ENCODE results near the gene ENOX1. TPM values are rescaled to one million over a fixed set of nuclear protein-coding genes. Genes with fewer than 3 reads are reported as not detected.

ENOX1 gene
- total and polyA plus RNA-seq, 2 donors (not counting 3 experiments of a cell fraction or from before 2014, with no cell fraction given) = 0.17 to 0.97 TPM

DNA sequence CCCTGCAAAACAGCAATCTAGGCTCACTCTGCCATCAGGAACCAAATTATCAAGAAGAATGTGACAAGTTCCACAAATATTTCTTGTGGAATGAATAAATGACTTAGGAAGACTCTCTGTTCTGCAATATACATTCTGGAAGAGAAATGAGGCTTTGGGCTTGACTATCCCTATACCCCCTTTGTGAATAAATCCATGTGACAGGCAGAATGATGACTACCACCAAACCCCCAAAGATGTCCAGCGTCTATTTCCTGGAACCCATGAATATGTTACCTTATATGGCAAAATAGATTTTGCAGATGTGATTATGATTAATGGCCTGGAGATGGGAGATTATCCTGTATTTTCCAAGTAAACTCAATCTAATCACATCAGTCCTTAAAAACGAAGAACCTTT is 139.3 kb downstream of the ENOX1 start:
- Histone ChIP-seq H3K36me3 (ENCODE audit: control insufficient read depth in 2 of 2, extremely low read depth in 1 of 2, insufficient read depth in 2 of 2, low read length in 2 of 2) (no peaks in the 10 kb centered on the region), H3K4me3 (replicated peaks in 1 of 3; ENCODE audit: insufficient read depth in 1 of 3, low read depth in 1 of 3, low read length in 3 of 3) (no peak overlapping the region), H3K27me3 (ENCODE audit: control insufficient read depth in 2 of 2, insufficient read depth in 2 of 2, low read length in 2 of 2) (no peaks in the 10 kb centered on the region), H3K9me3 (replicated peaks; ENCODE audit: control insufficient read depth, insufficient read depth, low read length) (no peaks in the 10 kb centered on the region), H3K9ac (replicated peaks; ENCODE audit: extremely low read depth, insufficient read depth, low read length) (no peak overlapping the region), H3K27ac (ENCODE audit: insufficient read depth, low read depth, low read length) (no peak overlapping the region), H4K20me1 (replicated peaks; ENCODE audit: control insufficient read depth, extremely low read depth, insufficient read depth, low read length) (no peaks in the 10 kb centered on the region), H2AFZ (ENCODE audit: low read depth, low read length) (no peak overlapping the region), H3K4me2 (ENCODE audit: insufficient read depth, low read length) (no peak overlapping the region), H3K9me1 (replicated peaks; ENCODE audit: control insufficient read depth, extremely low read depth, insufficient read depth, low read length) (no peaks in the 10 kb centered on the region), H3K4me1 (ENCODE audit: control insufficient read depth, extremely low read depth, insufficient read depth, low read length) (no peaks in the 10 kb centered on the region), H3K79me2 (ENCODE audit: control insufficient read depth, insufficient read depth, low read length) (no peaks in the 10 kb centered on the region)
- no TSS peak for BruUV-seq (replicated peaks)
- FAIRE-seq (no peak), DNase-seq (ENCODE audit: low read depth, low spot score) (no peak)
- POLR2A ChIA-PET = no interaction called here
- TF ChIP-seq JUN (IDR thresholded peaks at IDR 0.05; ENCODE audit: borderline replicate concordance, insufficient read depth, insufficient read length, low read depth) (no peak), MYC (IDR thresholded peaks at IDR 0.05; ENCODE audit: low read depth, low read length) (no peak), EZH2 (IDR thresholded peaks at IDR 0.05; ENCODE audit: borderline replicate concordance, low read depth, low read length, severe bottlenecking) (no peak), POLR2A (IDR thresholded peaks at IDR 0.05; ENCODE audit: low read depth, low read length) (no peak), GATA2 (IDR thresholded peaks at IDR 0.05; ENCODE audit: insufficient read depth, insufficient read length, low read depth, low read length) (no peak), POLR2AphosphoS5 (IDR thresholded peaks at IDR 0.05; ENCODE audit: insufficient read depth, low read depth, low read length) (no peak), FOS (IDR thresholded peaks at IDR 0.05; ENCODE audit: borderline replicate concordance, insufficient read depth, low read length) (no peak)
- TF ChIP-seq, protein P1, sequence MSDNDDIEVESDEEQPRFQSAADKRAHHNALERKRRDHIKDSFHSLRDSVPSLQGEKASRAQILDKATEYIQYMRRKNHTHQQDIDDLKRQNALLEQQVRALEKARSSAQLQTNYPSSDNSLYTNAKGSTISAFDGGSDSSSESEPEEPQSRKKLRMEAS (IDR thresholded peaks at IDR 0.05; ENCODE audit: insufficient read depth, insufficient read length) = no peak
- TF ChIP-seq, protein P2, sequence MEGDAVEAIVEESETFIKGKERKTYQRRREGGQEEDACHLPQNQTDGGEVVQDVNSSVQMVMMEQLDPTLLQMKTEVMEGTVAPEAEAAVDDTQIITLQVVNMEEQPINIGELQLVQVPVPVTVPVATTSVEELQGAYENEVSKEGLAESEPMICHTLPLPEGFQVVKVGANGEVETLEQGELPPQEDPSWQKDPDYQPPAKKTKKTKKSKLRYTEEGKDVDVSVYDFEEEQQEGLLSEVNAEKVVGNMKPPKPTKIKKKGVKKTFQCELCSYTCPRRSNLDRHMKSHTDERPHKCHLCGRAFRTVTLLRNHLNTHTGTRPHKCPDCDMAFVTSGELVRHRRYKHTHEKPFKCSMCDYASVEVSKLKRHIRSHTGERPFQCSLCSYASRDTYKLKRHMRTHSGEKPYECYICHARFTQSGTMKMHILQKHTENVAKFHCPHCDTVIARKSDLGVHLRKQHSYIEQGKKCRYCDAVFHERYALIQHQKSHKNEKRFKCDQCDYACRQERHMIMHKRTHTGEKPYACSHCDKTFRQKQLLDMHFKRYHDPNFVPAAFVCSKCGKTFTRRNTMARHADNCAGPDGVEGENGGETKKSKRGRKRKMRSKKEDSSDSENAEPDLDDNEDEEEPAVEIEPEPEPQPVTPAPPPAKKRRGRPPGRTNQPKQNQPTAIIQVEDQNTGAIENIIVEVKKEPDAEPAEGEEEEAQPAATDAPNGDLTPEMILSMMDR (IDR thresholded peaks at IDR 0.05; ENCODE audit: extremely low read depth in 1 of 2, insufficient read depth in 1 of 2, low read depth in 1 of 2, low read length in 2 of 2) = no peak
- dilution Hi-C loops (cut with MboI; ENCODE audit: extremely low pct_ligation_motif_present, low sequenced_read_pairs) (no loop called here), intact Hi-C loops (cut with micrococcal nuclease) (no loop called here)
- CTCF ChIA-PET = no interaction called here
